WI38 (cell line): Measurements from ENCODE around the gene OR6K2.

ENCODE experiments used
- H3K4me3 ChIP-seq: 2 replicates; pipeline ENCODE4 v1.5.1; 2011; ENCODE audit warnings: low read depth, mild to moderate bottlenecking, control low read depth, low read length
- TF ChIP-seq, protein P1 (sequence below): IDR thresholded peaks from 2 replicates; pipeline ENCODE4 v1.5.1; 2012; ENCODE audit warnings: low read depth, mild to moderate bottlenecking, control low read depth, low read length

Gene OR6K2, protein sequence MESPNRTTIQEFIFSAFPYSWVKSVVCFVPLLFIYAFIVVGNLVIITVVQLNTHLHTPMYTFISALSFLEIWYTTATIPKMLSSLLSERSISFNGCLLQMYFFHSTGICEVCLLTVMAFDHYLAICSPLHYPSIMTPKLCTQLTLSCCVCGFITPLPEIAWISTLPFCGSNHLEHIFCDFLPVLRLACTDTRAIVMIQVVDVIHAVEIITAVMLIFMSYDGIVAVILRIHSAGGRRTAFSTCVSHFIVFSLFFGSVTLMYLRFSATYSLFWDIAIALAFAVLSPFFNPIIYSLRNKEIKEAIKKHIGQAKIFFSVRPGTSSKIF

DNA sequence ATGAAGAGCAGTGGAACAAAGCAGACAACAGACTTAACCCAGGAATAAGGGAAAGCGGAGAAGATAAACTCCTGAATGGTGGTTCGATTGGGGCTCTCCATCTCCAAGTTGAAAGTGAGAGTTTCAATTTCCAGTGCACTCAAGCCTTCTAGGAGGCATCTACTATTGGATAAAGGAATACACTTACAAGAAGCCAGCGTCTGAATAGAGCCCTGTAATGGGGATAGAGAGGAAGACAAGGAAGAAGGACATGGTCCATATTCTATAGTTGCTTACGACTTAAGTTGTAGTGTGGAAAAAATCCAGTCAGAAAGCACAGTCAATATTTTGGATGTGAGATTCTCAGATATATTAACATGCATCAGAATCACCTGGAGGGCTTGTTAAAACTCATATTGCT, at the start of gene OR6K2:
OR6K2 (minus strand) TSS at position 101 of the 400 bp plus-strand sequence; CDS start at position 101, 0 bp downstream.
- TF ChIP-seq, protein P1, sequence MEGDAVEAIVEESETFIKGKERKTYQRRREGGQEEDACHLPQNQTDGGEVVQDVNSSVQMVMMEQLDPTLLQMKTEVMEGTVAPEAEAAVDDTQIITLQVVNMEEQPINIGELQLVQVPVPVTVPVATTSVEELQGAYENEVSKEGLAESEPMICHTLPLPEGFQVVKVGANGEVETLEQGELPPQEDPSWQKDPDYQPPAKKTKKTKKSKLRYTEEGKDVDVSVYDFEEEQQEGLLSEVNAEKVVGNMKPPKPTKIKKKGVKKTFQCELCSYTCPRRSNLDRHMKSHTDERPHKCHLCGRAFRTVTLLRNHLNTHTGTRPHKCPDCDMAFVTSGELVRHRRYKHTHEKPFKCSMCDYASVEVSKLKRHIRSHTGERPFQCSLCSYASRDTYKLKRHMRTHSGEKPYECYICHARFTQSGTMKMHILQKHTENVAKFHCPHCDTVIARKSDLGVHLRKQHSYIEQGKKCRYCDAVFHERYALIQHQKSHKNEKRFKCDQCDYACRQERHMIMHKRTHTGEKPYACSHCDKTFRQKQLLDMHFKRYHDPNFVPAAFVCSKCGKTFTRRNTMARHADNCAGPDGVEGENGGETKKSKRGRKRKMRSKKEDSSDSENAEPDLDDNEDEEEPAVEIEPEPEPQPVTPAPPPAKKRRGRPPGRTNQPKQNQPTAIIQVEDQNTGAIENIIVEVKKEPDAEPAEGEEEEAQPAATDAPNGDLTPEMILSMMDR, result no peak
- H3K4me3 ChIP-seq, result no peak within 1 kb of the TSS

DNA sequence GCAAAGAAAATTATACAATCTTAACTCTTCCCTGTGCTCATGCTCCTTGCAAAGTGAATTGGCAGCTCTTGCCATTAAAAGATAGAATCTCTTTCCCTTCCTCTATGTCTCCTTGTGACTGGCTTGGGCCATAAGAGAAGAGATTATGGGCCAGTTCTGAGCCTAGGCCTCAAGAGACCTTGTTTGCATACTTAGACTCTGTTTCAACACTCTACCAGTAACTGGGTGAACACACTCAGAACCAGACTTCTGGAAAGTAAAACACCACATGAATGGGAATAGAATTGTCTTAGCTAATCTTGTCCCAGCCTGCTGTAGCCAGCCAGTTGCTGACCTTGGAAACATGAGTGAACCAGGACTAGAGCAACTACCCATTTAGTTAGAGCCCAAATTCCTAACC, 35.4 kb upstream of the OR6K2 start:
- H3K4me3 ChIP-seq, result no peak overlapping the region
- TF ChIP-seq, protein P1, result no peak

DNA sequence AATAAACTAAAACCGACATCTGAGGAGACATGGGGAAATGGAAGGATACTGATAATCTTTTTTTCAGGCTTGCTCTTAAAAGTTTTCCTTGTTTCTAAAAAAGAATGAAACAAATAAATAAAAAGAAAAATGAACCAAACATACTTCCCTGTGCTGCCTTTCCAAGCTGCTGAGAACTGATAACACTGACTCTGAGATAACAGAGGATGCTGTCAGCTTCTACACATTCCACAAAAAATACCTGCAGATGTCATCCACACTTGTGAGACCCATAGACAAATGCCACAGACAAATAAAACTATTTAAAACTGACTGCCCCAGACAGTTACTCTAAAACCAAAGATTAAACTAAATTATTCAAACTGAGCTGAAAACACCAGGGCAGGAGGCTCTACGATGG, 32.1 kb upstream of the OR6K2 start:
- TF ChIP-seq, protein P1, result no peak
- no peak overlapping the region for H3K4me3 ChIP-seq

DNA sequence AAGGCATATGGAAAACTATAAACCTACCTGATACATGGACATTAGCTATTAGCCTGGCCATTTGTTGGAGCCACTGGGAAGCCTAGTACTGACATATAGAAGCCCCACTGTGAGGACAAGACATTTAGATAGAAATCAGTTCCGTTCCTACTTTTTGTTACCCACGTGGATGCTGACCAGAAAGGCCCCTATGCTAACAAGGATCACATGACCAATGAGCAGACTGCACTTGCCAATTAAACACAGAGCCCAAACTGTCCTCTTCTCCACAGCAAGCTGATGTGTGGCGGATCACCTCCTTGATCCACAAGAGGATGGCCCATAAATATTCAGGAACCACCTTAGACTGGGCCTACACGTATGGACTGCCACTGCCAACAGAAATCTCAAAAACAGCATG, 31.3 kb upstream of the OR6K2 start:
- H3K4me3 ChIP-seq, result no peak overlapping the region
- TF ChIP-seq, protein P1, result no peak

DNA sequence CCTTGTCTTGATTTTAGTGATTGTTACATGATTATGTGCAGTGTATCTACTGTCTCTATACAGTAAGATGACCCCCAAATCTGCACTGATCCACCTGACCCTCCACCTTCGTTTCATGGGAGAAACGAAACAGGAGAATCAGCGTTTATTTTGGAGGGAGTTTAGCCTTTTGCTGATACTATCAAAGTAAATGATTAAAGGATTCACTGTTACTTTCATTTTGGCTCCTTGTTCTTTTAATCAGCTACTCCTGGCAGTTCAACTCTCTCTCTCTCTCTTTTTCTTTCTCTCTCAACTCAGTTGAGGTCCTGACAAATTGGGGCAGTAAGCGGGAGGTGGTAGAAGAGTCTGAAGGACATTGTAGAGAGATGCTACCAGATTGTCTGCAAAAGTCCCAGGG, 30.0 kb upstream of the OR6K2 start:
- TF ChIP-seq, protein P1, result no peak
- H3K4me3 ChIP-seq, result no peak overlapping the region

DNA sequence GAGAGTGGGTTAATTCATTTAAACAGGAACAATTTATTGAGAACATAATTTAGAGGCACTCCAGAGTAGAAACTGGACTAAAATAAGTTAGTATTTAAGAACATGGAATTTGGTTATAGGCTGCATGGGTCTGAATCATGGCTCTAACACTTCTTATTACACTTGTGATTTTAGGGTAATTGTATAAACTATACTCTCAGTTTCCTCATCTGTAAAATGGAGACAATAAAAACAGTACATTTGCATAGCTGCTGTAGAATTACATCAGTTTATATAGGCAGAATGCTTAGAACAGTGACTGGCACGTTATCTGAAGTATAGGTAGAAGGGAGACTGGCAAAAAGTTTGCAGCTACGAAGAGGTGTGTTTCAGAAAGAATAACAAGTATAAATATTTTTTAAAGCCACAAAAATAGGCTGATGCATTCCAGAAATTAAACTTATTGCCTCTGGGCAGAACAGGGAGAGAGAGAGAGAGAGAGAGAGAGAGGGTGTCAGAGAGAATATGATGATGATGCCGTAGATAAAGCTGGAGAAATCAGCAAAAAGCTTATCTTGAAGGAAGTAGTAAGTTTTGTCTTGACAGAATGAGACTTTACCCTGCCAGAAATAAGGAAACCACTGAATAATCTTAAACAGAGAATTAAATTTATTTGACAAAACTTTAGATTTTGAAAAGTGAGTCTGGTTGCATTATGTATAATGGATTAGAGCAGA, 28.2 kb upstream of the OR6K2 start:
- TF ChIP-seq, protein P1, result no peak
- no peak overlapping the region for H3K4me3 ChIP-seq

DNA sequence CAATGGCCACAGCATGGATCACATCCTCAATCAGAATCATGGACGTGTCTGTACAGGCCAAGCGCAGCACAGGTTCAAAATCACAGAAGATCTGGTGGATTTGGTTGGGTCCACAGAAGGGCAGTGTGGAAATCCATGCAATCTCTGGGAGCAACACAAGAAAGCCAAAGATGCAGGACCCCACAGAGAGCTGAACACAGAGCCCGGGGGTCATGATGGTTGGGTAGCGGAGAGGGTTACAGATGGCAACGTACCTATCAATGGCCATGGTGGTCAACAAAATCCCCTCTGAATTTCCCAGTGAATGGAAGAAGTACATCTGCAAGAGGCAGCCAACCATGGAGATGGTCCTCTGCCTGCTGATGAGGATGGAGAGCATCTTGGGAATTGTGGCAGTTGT, 24.0 kb upstream of the OR6K2 start:
- TF ChIP-seq, protein P1, result no peak
- H3K4me3 ChIP-seq, result no peak overlapping the region
